Measurements from ENCODE around the gene YDJC.

- TF ChIP-seq CTCF (conservative IDR thresholded peaks at IDR 0.05) (no peak), ZFX (IDR thresholded peaks at IDR 0.05) (no peak)
These were observed 41.8 kb downstream of the YDJC start for GRCh38 chr22:21587803-21588611.

Data from C4-2B (cell line).